Left hindlimb (tissue), 1 donor: ENCODE results near the gene FBXO9.

Experiments used
- DNase-seq: peaks from one replicate; pipeline ENCODE4 v3.0.0-alpha.2; 2018

Gene FBXO9

GRCh38 chr6:53139841-53140413, 74.7 kb downstream of the FBXO9 start:
- no peak for DNase-seq

GRCh38 chr6:53142810-53143209, 77.6 kb downstream of the FBXO9 start:
- no peak for DNase-seq

- no peak for DNase-seq
Measured at GRCh38 chr6:53143710-53144109, 78.5 kb downstream of the FBXO9 start.

GRCh38 chr6:53144802-53145201, 79.6 kb downstream of the FBXO9 start:
- DNase-seq = no peak

GRCh38 chr6:53148684-53149083, 83.5 kb downstream of the FBXO9 start, which contains the start of gene GCM1:
Gene GCM1 (minus strand): TSS chr6:53148841. CDS start chr6:53145632, 3,209 bp downstream.
- no peak for DNase-seq
